K562 treated with DMSO at 1 percent for 12 hours (cell line): ENCODE results near the gene AIDA. TPM values are rescaled to one million over a fixed set of nuclear protein-coding genes. Genes with fewer than 3 reads are reported as not detected.

ENCODE experiments used
- total RNA-seq: library from RNA; unstranded; fragments of 300-600 nt; gene quantifications from 2 replicates; pipeline ENCODE4 v1.2.3, GENCODE V29; 2022; ENCODE audit not compliant: insufficient read depth

Gene AIDA, protein sequence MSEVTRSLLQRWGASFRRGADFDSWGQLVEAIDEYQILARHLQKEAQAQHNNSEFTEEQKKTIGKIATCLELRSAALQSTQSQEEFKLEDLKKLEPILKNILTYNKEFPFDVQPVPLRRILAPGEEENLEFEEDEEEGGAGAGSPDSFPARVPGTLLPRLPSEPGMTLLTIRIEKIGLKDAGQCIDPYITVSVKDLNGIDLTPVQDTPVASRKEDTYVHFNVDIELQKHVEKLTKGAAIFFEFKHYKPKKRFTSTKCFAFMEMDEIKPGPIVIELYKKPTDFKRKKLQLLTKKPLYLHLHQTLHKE
- total RNA-seq: 23.0 and 56.3 TPM in 2 replicates

DNA sequence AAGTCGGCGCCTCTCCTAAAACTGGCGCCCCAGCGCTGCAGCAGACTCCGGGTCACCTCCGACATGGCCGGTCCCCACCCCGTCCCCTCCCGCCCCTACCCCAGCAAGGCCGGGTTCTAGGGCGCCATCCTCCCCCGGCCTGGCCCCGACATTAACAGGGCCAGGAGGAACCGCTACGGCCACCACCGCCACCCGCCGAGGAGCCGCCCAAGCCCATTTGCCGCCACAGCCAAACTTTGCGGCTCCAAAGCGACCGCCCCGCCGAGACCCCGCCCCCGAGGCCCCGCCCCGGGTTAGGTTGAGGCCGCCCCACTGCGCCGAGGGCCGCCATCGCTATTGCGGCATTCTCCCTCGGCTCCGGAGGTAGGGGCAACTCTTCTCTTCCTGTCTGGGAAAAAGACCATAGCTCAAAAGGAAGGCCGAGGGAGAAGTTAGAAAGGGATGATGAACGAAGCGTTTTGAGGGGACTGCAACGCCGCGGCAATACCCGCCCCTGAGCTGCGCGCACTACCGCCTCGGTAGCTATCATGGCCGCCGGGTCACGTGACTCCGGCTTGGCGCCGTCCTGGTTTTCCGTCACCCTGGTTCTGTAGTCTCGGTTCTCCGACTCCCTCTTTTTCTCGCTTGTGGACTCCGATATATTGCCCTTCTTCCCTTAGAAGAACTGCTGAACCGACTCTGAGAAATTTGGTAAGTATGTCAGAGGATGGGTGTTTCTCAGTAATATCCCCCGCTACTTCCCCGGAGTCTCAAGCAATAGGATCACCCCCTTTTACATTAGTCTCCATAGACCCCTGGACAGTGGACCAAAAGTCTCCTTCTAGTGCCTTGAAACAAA, at the start of gene AIDA, which contains the start of gene BROX:
Gene AIDA (minus strand): TSS at position 239 of the 838 bp plus-strand sequence. CDS start 174 bp downstream, at position 65.
Gene BROX (plus strand): TSS at position 312 of the 838 bp plus-strand sequence. CDS start 3,136 bp downstream, outside the sequence.

DNA sequence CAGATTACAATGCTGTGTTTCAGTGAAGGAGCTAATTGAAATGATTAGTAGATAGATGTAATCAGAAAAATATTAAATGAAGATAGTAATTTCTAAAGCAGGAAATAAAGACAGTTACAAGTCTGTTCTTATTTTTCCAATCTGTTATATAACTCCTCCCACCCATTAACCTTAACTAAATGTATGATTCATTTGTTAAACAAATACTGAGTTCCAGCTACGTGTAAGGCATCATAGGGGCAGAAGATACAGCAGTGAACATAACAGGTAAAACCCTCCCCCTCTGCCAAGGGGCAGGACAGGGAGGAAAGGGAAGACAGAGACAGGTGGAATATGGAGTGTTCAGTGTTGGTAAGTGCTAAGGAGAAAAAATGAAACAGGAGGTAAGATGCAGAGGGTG, 24.7 kb upstream of the AIDA start, which contains the start of gene FAM177B:
Gene FAM177B (plus strand): TSS at position 231 of the 400 bp plus-strand sequence. CDS start 9,344 bp downstream, outside the sequence.

Other genes starting within 250 kb of the AIDA start
- gene HHIPL2, start 164.4 kb downstream of the AIDA start, total RNA-seq: 0.23 TPM in 1 of 2 replicates, not detected in the other
- 1.8 and 7.6 TPM in 2 replicates for gene TAF1A, start 122.6 kb downstream of the AIDA start, total RNA-seq
- gene MIA3, start 94.4 kb downstream of the AIDA start, total RNA-seq: 27.6 and 53.5 TPM in 2 replicates
- gene BROX, start 73 bp upstream of the AIDA start, total RNA-seq: 12.2 and 31.1 TPM in 2 replicates
- gene FAM177B, start 24.7 kb upstream of the AIDA start, total RNA-seq: not detected in 2 replicates
- 0.16 and 1.3 TPM in 2 replicates for gene DISP1, start 102.5 kb upstream of the AIDA start, total RNA-seq